A549 (cell line): ENCODE results near the gene SFXN1. TPM values are rescaled to one million over a fixed set of nuclear protein-coding genes. Genes with fewer than 3 reads are reported as not detected.

Experiments
- ATAC-seq, 2 experiments: fragments of 200-7000 bp in 1 of 2; fragments of >200 bp in 1 of 2; cut with Nextera tagmentation in 1 of 2; cut with Tn5 transposase in 1 of 2; 3 replicates each; pipeline versions ENCODE4 v1.8.0 to v1.9.1; 2018 to 2020; ENCODE audit warnings: mild to moderate bottlenecking in 1 of 2, moderate library complexity in 1 of 2
- CTCF ChIA-PET: fragments of 300-600 bp; sonication (Branson Sonifier 250); formaldehyde crosslinking; extraction: SDS; loops from one replicate; lab custom pipeline; 2021; ENCODE audit warnings: antibody characterized with exemption, inconsistent platforms; lab: Yijun Ruan, JAX
- POLR2A ChIA-PET: fragments of 350-600 bp; formaldehyde crosslinking; extraction: SDS; loops from one replicate; lab custom pipeline; 2021; ENCODE audit warnings: antibody characterized with exemption, inconsistent platforms; lab: Yijun Ruan, JAX
- DNase-seq, 2 experiments: peaks; one replicate each; pipeline versions ENCODE4 v3.0.0 to v3.0.0-alpha.2; 2011 to 2016; ENCODE audit warnings: low read depth in 1 of 2, low spot score in 1 of 2
- FAIRE-seq: peaks from 2 replicates; lab custom pipeline; 2011; peaks lifted over from hg19 to GRCh38; lab: Jason Lieb, UNC
- H3K27ac ChIP-seq, 2 experiments: fragments of >200 bp; sonication (Bioruptor Twin); formaldehyde crosslinking; 3 replicates each; pipeline ENCODE4 v1.5.1; 2016 to 2017
- H3K4me1 ChIP-seq: fragments of >200 bp; sonication (Bioruptor Twin); formaldehyde crosslinking; 3 replicates; pipeline ENCODE4 v1.6.1; 2016
- H3K4me2 ChIP-seq: fragments of >200 bp; sonication (Bioruptor Twin); formaldehyde crosslinking; 3 replicates; pipeline ENCODE4 v1.6.1; 2016
- H3K4me3 ChIP-seq: fragments of >200 bp; sonication (Bioruptor Twin); formaldehyde crosslinking; 3 replicates; pipeline ENCODE4 v1.5.1; 2016
- H3K9me3 ChIP-seq: fragments of >200 bp; sonication (Bioruptor Twin); formaldehyde crosslinking; 3 replicates; pipeline ENCODE4 v1.6.1; 2016
- CHD2 ChIP-seq: fragments of 150-350 bp; IDR thresholded peaks from 2 replicates; pipeline ENCODE4 v1.6.1; 2014; ENCODE audit warnings: low read length; ENCODE audit not compliant: partially characterized antibody
- ESRRA ChIP-seq: fragments of 150-350 bp; IDR thresholded peaks from 2 replicates; pipeline ENCODE4 v1.6.1; 2014; ENCODE audit warnings: mild to moderate bottlenecking, low read length, borderline replicate concordance
- FOSL2 ChIP-seq, 2 experiments: fragments of 450-650 bp in 1 of 2; fragments of >200 bp in 1 of 2; sonication (Bioruptor Twin) in 1 of 2; formaldehyde crosslinking; IDR thresholded peaks; 2 replicates each; pipeline versions ENCODE4 v1.5.0 to v1.6.1; 2016 to 2020; ENCODE audit warnings: mild to moderate bottlenecking in 1 of 2, moderate library complexity in 1 of 2
- HDAC2 ChIP-seq: fragments of 200-600 bp; sonication (generic); IDR thresholded peaks from 2 replicates; pipeline ENCODE4 v1.6.1; 2016
- HOXB13 ChIP-seq: fragments of 250-450 bp; sonication (Bioruptor Pico); IDR thresholded peaks from 2 replicates; pipeline ENCODE4 v1.5.0; 2020; ENCODE audit warnings: low read depth, mild to moderate bottlenecking, moderate library complexity
- KDM5A ChIP-seq: fragments of 200-600 bp; sonication (generic); IDR thresholded peaks from 2 replicates; pipeline ENCODE4 v1.6.1; 2016; ENCODE audit warnings: antibody characterized with exemption, mild to moderate bottlenecking
- MYC ChIP-seq: IDR thresholded peaks from 2 replicates; pipeline ENCODE4 v1.6.1; 2012; ENCODE audit warnings: mild to moderate bottlenecking, inconsistent platforms, low read length, improper control_type of control experiment, borderline replicate concordance
- NFE2L2 ChIP-seq: fragments of 150-350 bp; conservative IDR thresholded peaks from 2 replicates; pipeline ENCODE4 v1.6.1; 2014; ENCODE audit warnings: low read length
- PHF8 ChIP-seq: fragments of 200-600 bp; sonication (generic); IDR thresholded peaks from 2 replicates; pipeline ENCODE4 v1.6.1; 2016; ENCODE audit warnings: low read depth, mild to moderate bottlenecking, antibody characterized with exemption, moderate library complexity, borderline replicate concordance
- POLR2AphosphoS2 ChIP-seq: conservative IDR thresholded peaks from 2 replicates; pipeline ENCODE4 v1.6.1; 2012; ENCODE audit warnings: low read length, improper control_type of control experiment, inconsistent platforms
- RFX5 ChIP-seq: fragments of 450-650 bp; IDR thresholded peaks from 2 replicates; pipeline ENCODE4 v1.7.1; 2014; ENCODE audit warnings: antibody characterized with exemption, mild to moderate bottlenecking, moderate library complexity
- SREBF2 ChIP-seq: fragments of 450-650 bp; IDR thresholded peaks from 2 replicates; pipeline ENCODE4 v1.6.1; 2014; ENCODE audit warnings: mild to moderate bottlenecking, moderate library complexity
- TFCP2L1 ChIP-seq: fragments of 250-450 bp; sonication (Bioruptor Pico); IDR thresholded peaks from 2 replicates; pipeline ENCODE4 v1.5.0; 2021; ENCODE audit warnings: mild to moderate bottlenecking
- TP53 ChIP-seq: fragments of 250-450 bp; sonication (Bioruptor Pico); IDR thresholded peaks from 2 replicates; pipeline ENCODE4 v1.5.0; 2021; ENCODE audit warnings: mild to moderate bottlenecking, moderate library complexity
- ZC3H11A ChIP-seq: fragments of 450-650 bp; IDR thresholded peaks from 2 replicates; pipeline ENCODE4 v1.6.1; 2014; ENCODE audit warnings: antibody characterized with exemption, mild to moderate bottlenecking
- ZFP36 ChIP-seq: fragments of 450-650 bp; IDR thresholded peaks from 2 replicates; pipeline ENCODE4 v1.6.1; 2014; ENCODE audit warnings: borderline replicate concordance; ENCODE audit not compliant: partially characterized antibody
- WGBS: methylation state at CpG from one replicate; pipeline ENCODE4 v1.1.6; 2017; ENCODE audit errors: missing lambda C conversion rate; 5-methylcytosine and 5-hydroxymethylcytosine counted together
- polyA plus RNA-seq, 4 experiments: library from polyadenylated mRNA; depleted of rRNA in 3 of 4; stranded (reverse); fragments of >200 nt; fragmentation: RNase III in 1 of 4; extraction: RNeasy Plus Mini Kit Qiagen cat#74134 plus additional on column Dnase treatment in 1 of 4; gene quantifications; 2 replicates in 3 of 4; 3 replicates in 1 of 4; pipeline ENCODE4 v1.2.3, GENCODE V29; 2011 to 2017
- TF ChIP-seq, protein P1 (sequence below): fragments of 250-450 bp; sonication (Bioruptor Pico); IDR thresholded peaks from 2 replicates; pipeline ENCODE4 v1.5.0; 2021; ENCODE audit warnings: mild to moderate bottlenecking, moderate library complexity, borderline replicate concordance
- TF ChIP-seq, protein P2 (sequence below): fragments of >200 bp; sonication (Bioruptor Twin); formaldehyde crosslinking; IDR thresholded peaks from 2 replicates; pipeline ENCODE4 v1.6.1; 2016
- TF ChIP-seq, protein P3 (sequence below): IDR thresholded peaks from 2 replicates; pipeline ENCODE4 v1.6.1; 2012
- TF ChIP-seq, protein P4 (sequence below): fragments of >200 bp; sonication (Bioruptor Twin); formaldehyde crosslinking; IDR thresholded peaks from 3 replicates; pipeline ENCODE4 v1.5.1; 2016
- TF ChIP-seq, protein P5 (sequence below): IDR thresholded peaks from 2 replicates; pipeline ENCODE4 v1.6.1; 2012

The SFXN1 gene
- polyA plus RNA-seq, 2 of the 4 experiments (the other 2 are of a cell fraction): 79.6 to 190 TPM

DNA sequence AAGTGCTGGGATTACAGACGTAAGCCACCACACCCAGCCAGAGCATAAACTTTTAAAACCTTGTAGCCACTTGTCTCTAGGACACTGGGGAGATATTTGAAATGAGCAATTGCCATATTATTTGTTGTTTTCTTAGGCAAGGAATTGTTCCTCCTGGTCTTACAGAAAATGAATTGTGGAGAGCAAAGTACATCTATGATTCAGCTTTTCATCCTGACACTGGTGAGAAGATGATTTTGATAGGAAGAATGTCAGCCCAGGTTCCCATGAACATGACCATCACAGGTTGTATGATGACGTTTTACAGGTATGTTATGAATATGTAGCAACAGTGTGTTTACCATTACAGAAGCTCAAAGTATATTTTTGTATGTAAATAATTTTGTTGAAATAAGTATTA is 30.5 kb downstream of the SFXN1 start (continued):
- TF ChIP-seq, protein P1, sequence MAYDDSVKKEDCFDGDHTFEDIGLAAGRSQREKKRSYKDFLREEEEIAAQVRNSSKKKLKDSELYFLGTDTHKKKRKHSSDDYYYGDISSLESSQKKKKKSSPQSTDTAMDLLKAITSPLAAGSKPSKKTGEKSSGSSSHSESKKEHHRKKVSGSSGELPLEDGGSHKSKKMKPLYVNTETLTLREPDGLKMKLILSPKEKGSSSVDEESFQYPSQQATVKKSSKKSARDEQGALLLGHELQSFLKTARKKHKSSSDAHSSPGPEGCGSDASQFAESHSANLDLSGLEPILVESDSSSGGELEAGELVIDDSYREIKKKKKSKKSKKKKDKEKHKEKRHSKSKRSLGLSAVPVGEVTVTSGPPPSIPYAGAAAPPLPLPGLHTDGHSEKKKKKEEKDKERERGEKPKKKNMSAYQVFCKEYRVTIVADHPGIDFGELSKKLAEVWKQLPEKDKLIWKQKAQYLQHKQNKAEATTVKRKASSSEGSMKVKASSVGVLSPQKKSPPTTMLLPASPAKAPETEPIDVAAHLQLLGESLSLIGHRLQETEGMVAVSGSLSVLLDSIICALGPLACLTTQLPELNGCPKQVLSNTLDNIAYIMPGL: no peak
- TF ChIP-seq TP53: no peak
- TF ChIP-seq HOXB13 (CRISPR knock-in tag): no peak

DNA sequence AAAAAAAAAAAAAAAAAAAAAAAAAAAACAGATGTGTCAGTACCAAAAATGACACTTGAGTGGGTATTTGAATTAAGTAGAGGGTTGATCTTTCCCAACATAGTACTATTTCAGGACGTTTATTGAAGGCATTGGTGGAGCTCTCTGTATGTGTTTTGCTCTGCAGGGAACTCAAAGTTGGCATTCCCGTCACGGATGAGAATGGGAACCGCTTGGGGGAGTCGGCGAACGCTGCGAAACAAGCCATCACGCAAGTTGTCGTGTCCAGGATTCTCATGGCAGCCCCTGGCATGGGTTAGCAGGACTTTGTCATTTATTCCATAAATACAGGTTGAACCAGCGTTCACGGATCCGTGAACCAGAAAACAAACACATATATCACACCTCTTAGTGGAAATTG is 34.9 kb downstream of the SFXN1 start:
- TF ChIP-seq NFE2L2 (no peak), FOSL2 (IDR thresholded peaks at IDR 0.05) (no peak), FOSL2 (CRISPR knock-in tag; IDR thresholded peaks at IDR 0.05) (no peak), PHF8 (no peak), CHD2 (no peak), HDAC2 (no peak), ZFP36 (no peak), SREBF2 (no peak), TFCP2L1 (CRISPR knock-in tag) (no peak), RFX5 (no peak), ZC3H11A (no peak), MYC (no peak), KDM5A (no peak), ESRRA (no peak), POLR2AphosphoS2 (no peak)
- TF ChIP-seq, protein P2, sequence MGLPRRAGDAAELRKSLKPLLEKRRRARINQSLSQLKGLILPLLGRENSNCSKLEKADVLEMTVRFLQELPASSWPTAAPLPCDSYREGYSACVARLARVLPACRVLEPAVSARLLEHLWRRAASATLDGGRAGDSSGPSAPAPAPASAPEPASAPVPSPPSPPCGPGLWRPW: no peak
- TF ChIP-seq, protein P1: no peak
- TF ChIP-seq, protein P3, sequence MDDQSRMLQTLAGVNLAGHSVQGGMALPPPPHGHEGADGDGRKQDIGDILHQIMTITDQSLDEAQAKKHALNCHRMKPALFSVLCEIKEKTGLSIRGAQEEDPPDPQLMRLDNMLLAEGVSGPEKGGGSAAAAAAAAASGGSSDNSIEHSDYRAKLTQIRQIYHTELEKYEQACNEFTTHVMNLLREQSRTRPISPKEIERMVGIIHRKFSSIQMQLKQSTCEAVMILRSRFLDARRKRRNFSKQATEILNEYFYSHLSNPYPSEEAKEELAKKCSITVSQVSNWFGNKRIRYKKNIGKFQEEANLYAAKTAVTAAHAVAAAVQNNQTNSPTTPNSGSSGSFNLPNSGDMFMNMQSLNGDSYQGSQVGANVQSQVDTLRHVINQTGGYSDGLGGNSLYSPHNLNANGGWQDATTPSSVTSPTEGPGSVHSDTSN: no peak
- TF ChIP-seq, protein P4, sequence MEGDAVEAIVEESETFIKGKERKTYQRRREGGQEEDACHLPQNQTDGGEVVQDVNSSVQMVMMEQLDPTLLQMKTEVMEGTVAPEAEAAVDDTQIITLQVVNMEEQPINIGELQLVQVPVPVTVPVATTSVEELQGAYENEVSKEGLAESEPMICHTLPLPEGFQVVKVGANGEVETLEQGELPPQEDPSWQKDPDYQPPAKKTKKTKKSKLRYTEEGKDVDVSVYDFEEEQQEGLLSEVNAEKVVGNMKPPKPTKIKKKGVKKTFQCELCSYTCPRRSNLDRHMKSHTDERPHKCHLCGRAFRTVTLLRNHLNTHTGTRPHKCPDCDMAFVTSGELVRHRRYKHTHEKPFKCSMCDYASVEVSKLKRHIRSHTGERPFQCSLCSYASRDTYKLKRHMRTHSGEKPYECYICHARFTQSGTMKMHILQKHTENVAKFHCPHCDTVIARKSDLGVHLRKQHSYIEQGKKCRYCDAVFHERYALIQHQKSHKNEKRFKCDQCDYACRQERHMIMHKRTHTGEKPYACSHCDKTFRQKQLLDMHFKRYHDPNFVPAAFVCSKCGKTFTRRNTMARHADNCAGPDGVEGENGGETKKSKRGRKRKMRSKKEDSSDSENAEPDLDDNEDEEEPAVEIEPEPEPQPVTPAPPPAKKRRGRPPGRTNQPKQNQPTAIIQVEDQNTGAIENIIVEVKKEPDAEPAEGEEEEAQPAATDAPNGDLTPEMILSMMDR: no peak
- TF ChIP-seq, protein P5, sequence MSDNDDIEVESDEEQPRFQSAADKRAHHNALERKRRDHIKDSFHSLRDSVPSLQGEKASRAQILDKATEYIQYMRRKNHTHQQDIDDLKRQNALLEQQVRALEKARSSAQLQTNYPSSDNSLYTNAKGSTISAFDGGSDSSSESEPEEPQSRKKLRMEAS: no peak
- TF ChIP-seq, all 56 proteins: peak for 0
- CTCF ChIA-PET: interaction anchor here (0.6 kb wide), 2 partner anchors 14 to 189 kb away, joined by 3 read pairs; no protein-coding TSS in a partner anchor
- no peak for FAIRE-seq
- ATAC-seq: no peak
- WGBS: 93% methylated on average over 13 of the region's 13 CpGs
- Histone ChIP-seq H3K27ac (no peak overlapping the region), H3K4me1 (peaks cover 9% of the 10 kb centered on the region; the same call in 2 of the 3 replicates), H3K4me2 (no peak overlapping the region), H3K9me3 (no peaks in the 10 kb centered on the region), H3K4me3 (no peak overlapping the region)
- POLR2A ChIA-PET: no interaction called here
- DNase-seq: no peak
